Activated CD4-positive, alpha-beta T cell treated with anti-CD3 and anti-CD28 coated beads for 4 hours (primary cell): ENCODE data around the gene CST7.

Experiments used
- DNase-seq, 2 donors: peaks; one replicate each; pipeline ENCODE4 v3.0.0-alpha.2; 2020

The CST7 gene

GRCh38 chr20:25006431-25007167, 57.5 kb downstream of the CST7 start:
- DNase-seq, result no peak

GRCh38 chr20:25007491-25008305, 58.6 kb downstream of the CST7 start:
- DNase-seq, result no peak

GRCh38 chr20:25008388-25009217, 59.5 kb downstream of the CST7 start:
- DNase-seq, result no peak
